ENCODE data around the gene ARID3B. TPM values are rescaled to one million over a fixed set of nuclear protein-coding genes. Genes with fewer than 3 reads are reported as not detected.

ARID3B gene
- polyA plus RNA-seq, 1 of the 3 experiments (the other 2 are of a cell fraction), result 3.0 TPM

DNA sequence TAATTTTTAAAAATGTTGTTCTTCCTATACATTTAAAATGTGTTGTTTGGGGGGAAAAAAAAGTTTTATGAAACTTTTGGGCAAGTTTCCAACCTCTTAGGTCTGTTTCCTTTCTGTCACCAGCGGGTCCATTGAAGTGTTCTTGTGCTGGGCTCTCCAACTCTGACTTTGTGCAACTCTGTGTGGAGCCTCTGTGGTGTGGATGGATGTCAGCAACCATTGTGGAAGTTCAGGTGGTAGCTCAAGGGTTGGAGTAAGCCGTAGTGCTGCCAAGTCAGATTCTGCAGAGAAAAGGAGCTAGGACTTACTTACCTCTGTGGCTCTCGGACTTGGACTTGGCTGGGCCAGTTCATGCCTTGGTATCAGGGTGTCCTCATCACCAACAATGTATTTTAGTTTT, 22.4 kb downstream of the ARID3B start:
- Histone ChIP-seq H3F3A (replicated peaks; ENCODE audit: insufficient read depth) (no peaks in the 10 kb centered on the region), H3K4me1 (ENCODE audit: control insufficient read depth in 1 of 2, insufficient read depth in 2 of 2, low read depth in 1 of 2, low read length in 1 of 2) (peaks cover 0 to 15% of the 10 kb centered on the region in 2 experiments; a peak in 1 of 4 replicates), H3K9me3 (no peaks in the 10 kb centered on the region), H3K27me3 (ENCODE audit: insufficient read depth) (no peaks in the 10 kb centered on the region), H3K9me2 (no peaks in the 10 kb centered on the region), H3K9ac (no peak overlapping the region), H4K20me1 (ENCODE audit: insufficient read depth) (no peaks in the 10 kb centered on the region), H3K4me3 (ENCODE audit: low read depth in 2 of 2, low read length in 1 of 2) (no peak overlapping the region), H3K27ac (ENCODE audit: low read depth in 2 of 2, low read length in 1 of 2) (no peak overlapping the region), H2AFZ (ENCODE audit: low read depth) (no peak overlapping the region), H3K79me2 (ENCODE audit: insufficient read depth) (no peaks in the 10 kb centered on the region; the same call in 1 of the 2 replicates), H3K4me2 (no peak overlapping the region), H3K36me3 (replicated peaks in 1 of 2; ENCODE audit: control insufficient read depth in 1 of 2, insufficient read depth in 2 of 2, low read length in 1 of 2) (no peaks in the 10 kb centered on the region)
- ChIA-PET POLR2A (interaction anchor here (0.8 kb wide), 1 partner anchor 50 kb away, joined by 3 read pairs; no protein-coding TSS in a partner anchor), CTCF (interaction anchor here (1.0 to 1.7 kb wide), 3 partner anchors 12 to 205 kb away, joined by 3 to 4 read pairs (median 3); no protein-coding TSS in a partner anchor)
- no peak for TF ChIP-seq FOXM1 (IDR thresholded peaks at IDR 0.05; ENCODE audit: low read depth)
- TF ChIP-seq, protein P1, sequence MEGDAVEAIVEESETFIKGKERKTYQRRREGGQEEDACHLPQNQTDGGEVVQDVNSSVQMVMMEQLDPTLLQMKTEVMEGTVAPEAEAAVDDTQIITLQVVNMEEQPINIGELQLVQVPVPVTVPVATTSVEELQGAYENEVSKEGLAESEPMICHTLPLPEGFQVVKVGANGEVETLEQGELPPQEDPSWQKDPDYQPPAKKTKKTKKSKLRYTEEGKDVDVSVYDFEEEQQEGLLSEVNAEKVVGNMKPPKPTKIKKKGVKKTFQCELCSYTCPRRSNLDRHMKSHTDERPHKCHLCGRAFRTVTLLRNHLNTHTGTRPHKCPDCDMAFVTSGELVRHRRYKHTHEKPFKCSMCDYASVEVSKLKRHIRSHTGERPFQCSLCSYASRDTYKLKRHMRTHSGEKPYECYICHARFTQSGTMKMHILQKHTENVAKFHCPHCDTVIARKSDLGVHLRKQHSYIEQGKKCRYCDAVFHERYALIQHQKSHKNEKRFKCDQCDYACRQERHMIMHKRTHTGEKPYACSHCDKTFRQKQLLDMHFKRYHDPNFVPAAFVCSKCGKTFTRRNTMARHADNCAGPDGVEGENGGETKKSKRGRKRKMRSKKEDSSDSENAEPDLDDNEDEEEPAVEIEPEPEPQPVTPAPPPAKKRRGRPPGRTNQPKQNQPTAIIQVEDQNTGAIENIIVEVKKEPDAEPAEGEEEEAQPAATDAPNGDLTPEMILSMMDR (IDR thresholded peaks at IDR 0.05), result no peak
- TF ChIP-seq JUND (IDR thresholded peaks at IDR 0.05), result no peak
- no peak for TF ChIP-seq GATA2 (CRISPR knock-in tag; IDR thresholded peaks at IDR 0.05)
- TF ChIP-seq SIN3A (IDR thresholded peaks at IDR 0.05; ENCODE audit: borderline replicate concordance, low read depth, low read length), result no peak
- TF ChIP-seq RXRA (IDR thresholded peaks at IDR 0.05; ENCODE audit: borderline replicate concordance, low read depth), result no peak
- no peak for TF ChIP-seq TCF12 (IDR thresholded peaks at IDR 0.05)
- DNase-seq, result no peak
- WGBS (ENCODE audit: low lambda C conversion rate), result 89% methylated on average over 3 of the region's 3 CpGs

- H4K20me1 ChIP-seq (ENCODE audit: insufficient read depth), result no peaks in the 10 kb centered on the region
These were observed 23.2 kb downstream of the ARID3B start for GRCh38 chr15:74564182-74564581.

More at GRCh38 chr15:74564182-74564581, 23.2 kb downstream of the ARID3B start:
- Histone ChIP-seq H3K27me3 (ENCODE audit: insufficient read depth) (no peaks in the 10 kb centered on the region), H3K4me1 (ENCODE audit: control insufficient read depth in 1 of 2, insufficient read depth in 2 of 2, low read depth in 1 of 2, low read length in 1 of 2) (peaks cover 0 to 21% of the 10 kb centered on the region in 2 experiments; a peak in 1 of 4 replicates), H3K9ac (no peak overlapping the region), H2AFZ (ENCODE audit: low read depth) (no peak overlapping the region), H3K4me3 (ENCODE audit: low read depth in 2 of 2, low read length in 1 of 2) (no peak overlapping the region), H3K4me2 (no peak overlapping the region), H3F3A (replicated peaks; ENCODE audit: insufficient read depth) (no peaks in the 10 kb centered on the region), H3K9me3 (no peaks in the 10 kb centered on the region), H3K9me2 (no peaks in the 10 kb centered on the region), H3K36me3 (replicated peaks in 1 of 2; ENCODE audit: control insufficient read depth in 1 of 2, insufficient read depth in 2 of 2, low read length in 1 of 2) (no peaks in the 10 kb centered on the region), H3K79me2 (ENCODE audit: insufficient read depth) (no peaks in the 10 kb centered on the region; the same call in 1 of the 2 replicates), H3K27ac (ENCODE audit: low read depth in 2 of 2, low read length in 1 of 2) (no peak overlapping the region)
- ChIA-PET POLR2A (interaction anchor here (0.8 kb wide), 1 partner anchor 49 kb away, joined by 3 read pairs; no protein-coding TSS in a partner anchor), CTCF (interaction anchor here (1.0 to 1.7 kb wide), 3 partner anchors 11 to 204 kb away, joined by 3 to 4 read pairs (median 3); no protein-coding TSS in a partner anchor)
- no peak for DNase-seq
- no peak for TF ChIP-seq RFX5 (IDR thresholded peaks at IDR 0.05; ENCODE audit: low read length)
- no peak for TF ChIP-seq GABPA (IDR thresholded peaks at IDR 0.05; ENCODE audit: low read depth)
- TF ChIP-seq RXRA (IDR thresholded peaks at IDR 0.05; ENCODE audit: borderline replicate concordance, low read depth), result no peak
- no peak for TF ChIP-seq GATA2 (CRISPR knock-in tag; IDR thresholded peaks at IDR 0.05)
- TF ChIP-seq TCF12 (IDR thresholded peaks at IDR 0.05), result no peak
- no peak for TF ChIP-seq SMC3 (IDR thresholded peaks at IDR 0.05; ENCODE audit: low read depth, low read length)
- 94% methylated on average over 1 of the region's 1 CpG for WGBS (ENCODE audit: low lambda C conversion rate)

Data from SK-N-SH (cell line).